HL-60 (cell line): ENCODE results near the gene KRT17.

Source experiments
- DNase-seq, 2 experiments: peaks; one replicate each; pipeline ENCODE4 v3.0.0-alpha.2; 2010 to 2020; ENCODE audit warnings: low read depth in 1 of 2, low spot score in 1 of 2
- H3K27ac ChIP-seq: fragments of 250-450 bp; sonication (Bioruptor Pico); replicated peaks from 2 replicates; pipeline ENCODE4 v1.5.1; 2020; ENCODE audit warnings: mild to moderate bottlenecking, moderate library complexity
- H3K27me3 ChIP-seq: fragments of 250-450 bp; sonication (Bioruptor Pico); 2 replicates; pipeline ENCODE4 v1.5.1; 2021; ENCODE audit warnings: mild to moderate bottlenecking, moderate library complexity; ENCODE audit not compliant: insufficient read depth, poor library complexity, severe bottlenecking
- H3K4me3 ChIP-seq: replicated peaks from 2 replicates; pipeline ENCODE4 v1.5.1; 2011; ENCODE audit warnings: mild to moderate bottlenecking, control low read depth, low read length; ENCODE audit not compliant: insufficient read depth
- GABPA ChIP-seq: IDR thresholded peaks from 2 replicates; pipeline ENCODE4 v1.6.1; 2012; ENCODE audit warnings: low read depth
- POLR2AphosphoS5 ChIP-seq: IDR thresholded peaks from 2 replicates; pipeline ENCODE4 v1.6.1; 2012; ENCODE audit warnings: low read depth
- SPI1 ChIP-seq: IDR thresholded peaks from 2 replicates; pipeline ENCODE4 v1.6.1; 2012; ENCODE audit warnings: low read depth, mild to moderate bottlenecking, borderline replicate concordance
- TF ChIP-seq, protein P1 (sequence below): IDR thresholded peaks from 2 replicates; pipeline ENCODE4 v1.6.1; 2012; ENCODE audit warnings: low read depth; ENCODE audit not compliant: insufficient replicate concordance
- TF ChIP-seq, protein P2 (sequence below): IDR thresholded peaks from one replicate; pipeline ENCODE4 v1.5.1; 2011; ENCODE audit warnings: low read length, control low read depth, inconsistent platforms; ENCODE audit not compliant: insufficient read depth

KRT17 gene

DNA sequence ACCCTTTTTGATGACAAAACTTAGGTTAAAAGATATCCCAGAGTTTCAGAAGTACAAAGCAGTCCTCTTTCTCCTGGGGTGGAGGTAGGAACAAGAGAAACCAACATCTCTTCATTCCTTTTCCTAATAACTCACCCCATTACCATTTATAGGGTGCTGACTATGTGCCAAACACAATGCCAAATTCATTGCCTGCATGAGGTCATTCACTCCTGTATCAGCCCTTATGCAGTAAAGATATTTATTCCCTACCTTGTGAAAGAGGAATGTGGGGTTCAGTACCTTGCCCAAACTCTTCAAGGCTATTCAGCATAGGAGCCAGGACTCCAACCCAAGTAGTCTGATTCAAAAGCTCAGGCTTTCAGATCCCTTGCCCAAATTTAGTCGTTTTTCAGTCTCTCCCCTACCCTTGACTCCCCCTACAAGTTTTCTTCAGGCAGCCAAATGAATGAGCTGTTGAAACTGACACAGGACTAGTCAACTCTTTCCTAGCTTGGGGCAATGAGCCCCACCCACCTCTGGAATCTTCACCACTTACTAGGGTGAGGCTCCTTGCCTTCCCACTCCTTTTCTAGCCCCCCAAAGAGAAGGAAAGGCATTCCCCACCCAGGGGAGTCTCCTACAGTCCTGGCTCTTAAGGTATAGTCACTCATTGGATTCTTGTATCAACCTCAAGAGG, 43.5 kb downstream of the KRT17 start:
- H3K27ac ChIP-seq = no peak overlapping the region
- DNase-seq = no peak
- TF ChIP-seq GABPA = no peak
- TF ChIP-seq POLR2AphosphoS5 = no peak
- no peaks in the 10 kb centered on the region for H3K27me3 ChIP-seq
- H3K4me3 ChIP-seq = no peak overlapping the region

DNA sequence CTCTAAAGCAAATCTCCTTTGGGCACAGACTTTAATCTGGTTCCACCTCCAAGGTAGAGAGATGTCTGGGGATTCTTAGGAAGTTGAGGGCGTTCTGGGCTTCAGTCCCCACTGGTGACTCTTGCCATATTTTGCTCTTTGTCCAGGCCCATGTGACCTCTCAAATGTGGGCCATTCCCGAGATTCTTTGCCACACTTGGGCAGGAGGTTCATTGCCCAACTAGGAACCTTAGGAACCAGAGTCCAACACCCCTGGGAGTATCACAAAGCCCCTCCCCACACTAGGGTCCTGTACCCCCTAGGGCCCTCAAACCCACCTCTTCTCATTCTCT, 44.2 kb downstream of the KRT17 start:
- Histone ChIP-seq H3K27me3 (no peaks in the 10 kb centered on the region), H3K4me3 (no peak overlapping the region), H3K27ac (no peak overlapping the region)
- TF ChIP-seq SPI1 (no peak), POLR2AphosphoS5 (no peak), GABPA (no peak)
- TF ChIP-seq, protein P1, sequence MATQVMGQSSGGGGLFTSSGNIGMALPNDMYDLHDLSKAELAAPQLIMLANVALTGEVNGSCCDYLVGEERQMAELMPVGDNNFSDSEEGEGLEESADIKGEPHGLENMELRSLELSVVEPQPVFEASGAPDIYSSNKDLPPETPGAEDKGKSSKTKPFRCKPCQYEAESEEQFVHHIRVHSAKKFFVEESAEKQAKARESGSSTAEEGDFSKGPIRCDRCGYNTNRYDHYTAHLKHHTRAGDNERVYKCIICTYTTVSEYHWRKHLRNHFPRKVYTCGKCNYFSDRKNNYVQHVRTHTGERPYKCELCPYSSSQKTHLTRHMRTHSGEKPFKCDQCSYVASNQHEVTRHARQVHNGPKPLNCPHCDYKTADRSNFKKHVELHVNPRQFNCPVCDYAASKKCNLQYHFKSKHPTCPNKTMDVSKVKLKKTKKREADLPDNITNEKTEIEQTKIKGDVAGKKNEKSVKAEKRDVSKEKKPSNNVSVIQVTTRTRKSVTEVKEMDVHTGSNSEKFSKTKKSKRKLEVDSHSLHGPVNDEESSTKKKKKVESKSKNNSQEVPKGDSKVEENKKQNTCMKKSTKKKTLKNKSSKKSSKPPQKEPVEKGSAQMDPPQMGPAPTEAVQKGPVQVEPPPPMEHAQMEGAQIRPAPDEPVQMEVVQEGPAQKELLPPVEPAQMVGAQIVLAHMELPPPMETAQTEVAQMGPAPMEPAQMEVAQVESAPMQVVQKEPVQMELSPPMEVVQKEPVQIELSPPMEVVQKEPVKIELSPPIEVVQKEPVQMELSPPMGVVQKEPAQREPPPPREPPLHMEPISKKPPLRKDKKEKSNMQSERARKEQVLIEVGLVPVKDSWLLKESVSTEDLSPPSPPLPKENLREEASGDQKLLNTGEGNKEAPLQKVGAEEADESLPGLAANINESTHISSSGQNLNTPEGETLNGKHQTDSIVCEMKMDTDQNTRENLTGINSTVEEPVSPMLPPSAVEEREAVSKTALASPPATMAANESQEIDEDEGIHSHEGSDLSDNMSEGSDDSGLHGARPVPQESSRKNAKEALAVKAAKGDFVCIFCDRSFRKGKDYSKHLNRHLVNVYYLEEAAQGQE = no peak
- TF ChIP-seq, protein P2, sequence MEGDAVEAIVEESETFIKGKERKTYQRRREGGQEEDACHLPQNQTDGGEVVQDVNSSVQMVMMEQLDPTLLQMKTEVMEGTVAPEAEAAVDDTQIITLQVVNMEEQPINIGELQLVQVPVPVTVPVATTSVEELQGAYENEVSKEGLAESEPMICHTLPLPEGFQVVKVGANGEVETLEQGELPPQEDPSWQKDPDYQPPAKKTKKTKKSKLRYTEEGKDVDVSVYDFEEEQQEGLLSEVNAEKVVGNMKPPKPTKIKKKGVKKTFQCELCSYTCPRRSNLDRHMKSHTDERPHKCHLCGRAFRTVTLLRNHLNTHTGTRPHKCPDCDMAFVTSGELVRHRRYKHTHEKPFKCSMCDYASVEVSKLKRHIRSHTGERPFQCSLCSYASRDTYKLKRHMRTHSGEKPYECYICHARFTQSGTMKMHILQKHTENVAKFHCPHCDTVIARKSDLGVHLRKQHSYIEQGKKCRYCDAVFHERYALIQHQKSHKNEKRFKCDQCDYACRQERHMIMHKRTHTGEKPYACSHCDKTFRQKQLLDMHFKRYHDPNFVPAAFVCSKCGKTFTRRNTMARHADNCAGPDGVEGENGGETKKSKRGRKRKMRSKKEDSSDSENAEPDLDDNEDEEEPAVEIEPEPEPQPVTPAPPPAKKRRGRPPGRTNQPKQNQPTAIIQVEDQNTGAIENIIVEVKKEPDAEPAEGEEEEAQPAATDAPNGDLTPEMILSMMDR = no peak
- DNase-seq = no peak

DNA sequence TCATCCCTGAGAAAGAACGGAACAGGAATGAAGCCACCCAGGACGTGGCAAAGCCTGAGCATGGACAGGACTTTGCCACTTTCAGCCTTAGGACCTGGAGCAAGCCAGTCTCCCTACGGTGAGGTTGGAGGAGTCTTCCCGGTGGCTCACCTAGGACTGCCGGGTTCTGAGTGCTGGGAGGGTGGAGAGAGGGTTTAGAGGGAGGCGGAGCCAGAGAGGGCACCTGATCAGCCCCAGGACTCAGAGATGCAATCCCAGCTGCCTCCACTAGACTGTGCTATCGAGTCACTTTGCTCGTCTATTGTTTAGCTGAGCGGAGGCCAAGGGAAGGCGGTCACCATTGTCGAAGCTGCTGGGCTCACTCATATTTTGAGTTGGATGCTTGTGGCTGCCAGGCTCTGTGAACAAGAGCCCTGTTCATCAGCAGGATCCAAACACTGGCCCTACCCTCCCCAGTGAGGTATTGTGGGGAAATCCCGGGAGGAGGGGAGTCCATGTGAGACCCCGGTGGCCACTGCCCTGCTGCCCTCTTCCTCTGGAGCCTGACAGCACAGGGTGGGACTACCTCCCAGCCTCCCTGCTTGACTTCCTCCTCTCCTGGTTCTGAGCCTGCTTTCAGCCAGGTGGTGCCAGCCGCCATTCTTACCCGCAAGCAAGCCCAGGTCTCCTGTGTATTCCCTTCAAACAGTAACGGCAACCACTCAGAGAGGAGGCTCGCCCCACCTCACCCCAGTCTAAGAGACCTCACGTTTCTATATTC, 44.7 kb downstream of the KRT17 start:
- H3K27me3 ChIP-seq = no peaks in the 10 kb centered on the region
- no peak overlapping the region for H3K27ac ChIP-seq
- TF ChIP-seq GABPA = no peak
- TF ChIP-seq, protein P2 = peak; percentile 74
- TF ChIP-seq, protein P1 = no peak
- DNase-seq = peak; percentile 7 to 74
- no peak overlapping the region for H3K4me3 ChIP-seq

DNA sequence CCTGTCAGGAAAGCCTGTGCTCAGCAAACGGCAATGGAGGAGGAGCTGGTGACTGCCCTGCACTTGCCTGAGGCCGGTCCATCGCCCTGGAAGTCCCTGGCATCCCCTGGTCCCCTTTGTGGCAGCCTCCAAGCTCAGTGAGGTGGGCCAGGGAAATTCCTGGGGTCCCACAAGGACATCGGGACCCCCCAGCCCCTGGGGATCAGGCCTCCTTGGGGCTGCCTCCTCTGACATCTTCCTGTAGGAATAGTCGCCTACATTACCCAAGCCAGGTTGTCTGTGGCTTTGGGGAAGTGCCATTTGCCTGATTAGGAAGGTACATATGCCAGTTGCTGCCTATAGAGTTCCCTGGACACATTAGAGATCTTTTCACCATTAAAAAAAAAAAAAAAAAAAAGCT, 45.4 kb downstream of the KRT17 start:
- Histone ChIP-seq H3K27me3 (no peaks in the 10 kb centered on the region), H3K27ac (no peak overlapping the region), H3K4me3 (no peak overlapping the region)
- DNase-seq = no peak
- TF ChIP-seq, protein P1 = no peak
- no peak for TF ChIP-seq POLR2AphosphoS5
- TF ChIP-seq GABPA = no peak
- TF ChIP-seq, protein P2 = no peak
- TF ChIP-seq SPI1 = no peak
